BJ (cell line): ENCODE results near the gene INMT. TPM values are rescaled to one million over a fixed set of nuclear protein-coding genes. Genes with fewer than 3 reads are reported as not detected.

Experiments used
- CTCF ChIA-PET: fragments of 350-600 bp; formaldehyde crosslinking; extraction: SDS; loops from one replicate; lab custom pipeline; 2021; ENCODE audit warnings: antibody characterized with exemption, inconsistent platforms; lab: Yijun Ruan, JAX
- POLR2A ChIA-PET: fragments of 300-600 bp; sonication (Branson Sonifier 250); formaldehyde crosslinking; extraction: SDS; loops from one replicate; lab custom pipeline; 2021; ENCODE audit warnings: antibody characterized with exemption; lab: Charles Lee
- DNase-seq: peaks from one replicate; pipeline ENCODE4 v3.0.0-alpha.2; 2011; ENCODE audit warnings: low read depth
- H3K27me3 ChIP-seq: 2 replicates; pipeline ENCODE4 v1.6.0; 2011; ENCODE audit warnings: low read length; ENCODE audit not compliant: control insufficient read depth, insufficient read depth
- H3K36me3 ChIP-seq: 2 replicates; pipeline ENCODE4 v1.5.1; 2011; ENCODE audit warnings: low read length; ENCODE audit not compliant: control insufficient read depth, insufficient read depth
- H3K4me3 ChIP-seq: 2 replicates; pipeline ENCODE4 v1.5.1; 2011; ENCODE audit warnings: low read depth, mild to moderate bottlenecking, control low read depth, low read length
- CTCF ChIP-seq: IDR thresholded peaks from 2 replicates; pipeline ENCODE4 v1.5.1; 2011; ENCODE audit warnings: low read depth, mild to moderate bottlenecking, control low read depth, inconsistent platforms, low read length, moderate library complexity; ENCODE audit not compliant: insufficient read depth
- polyA plus RNA-seq: library from polyadenylated mRNA; depleted of rRNA; stranded (reverse); fragments of >200 nt; gene quantifications from 2 replicates; pipeline ENCODE4 v1.2.3, GENCODE V29; 2011; rRNA removed

The INMT gene
- polyA plus RNA-seq, 1 experiment, result 1.3 TPM

GRCh38 chr7:30805931-30806330, 54.0 kb downstream of the INMT start:
- DNase-seq, result no peak
- POLR2A ChIA-PET, result interaction anchor here (0.6 kb wide), 1 partner anchor 37 kb away, joined by 3 read pairs; no protein-coding TSS in a partner anchor
- no peaks in the 10 kb centered on the region for H3K36me3 ChIP-seq
- H3K4me3 ChIP-seq, result no peak overlapping the region
- CTCF ChIA-PET, result interaction anchor here (2.2 kb wide), 1 partner anchor 316 kb away, joined by 6 read pairs; no protein-coding TSS in a partner anchor
- TF ChIP-seq CTCF, result no peak
- peaks cover 8% of the 10 kb centered on the region for H3K27me3 ChIP-seq

Other genes starting within 250 kb of the INMT start
- 16.5 and 18.8 TPM in 2 replicates for gene GGCT, start 247.3 kb upstream of the INMT start, polyA plus RNA-seq
- 1,006 and 1,118 TPM in 2 replicates for gene GARS1, start 157.3 kb upstream of the INMT start, polyA plus RNA-seq
- not detected in 2 replicates for gene CRHR2, start 69.7 kb upstream of the INMT start, polyA plus RNA-seq
- gene MINDY4, start 19.3 kb downstream of the INMT start, polyA plus RNA-seq, result 1.9 and 2.3 TPM in 2 replicates
- gene AQP1, start 159.7 kb downstream of the INMT start, polyA plus RNA-seq, result 2.3 and 3.9 TPM in 2 replicates
- not detected in 2 replicates for gene GHRHR, start 211.8 kb downstream of the INMT start, polyA plus RNA-seq